ENCODE measurements around the gene TFF3. TPM values are rescaled to one million over a fixed set of nuclear protein-coding genes. Genes with fewer than 3 reads are reported as not detected.

TFF3 gene
- total RNA-seq, 2 experiments from 2014 or later: not detected

- H3K27ac Mint-ChIP-seq: no peak overlapping the region
- H3K36me3 Mint-ChIP-seq: no peaks in the 10 kb centered on the region
- no peak overlapping the region for H3K4me3 Mint-ChIP-seq
- no peaks in the 10 kb centered on the region for H3K9me3 Mint-ChIP-seq
- DNase-seq (no peak), ATAC-seq (ENCODE audit: low read depth) (no peak)
- POLR2A ChIA-PET: no interaction called here
- peaks cover 12% of the 10 kb centered on the region for H3K27me3 Mint-ChIP-seq
- peaks cover 4% of the 10 kb centered on the region for H3K4me1 Mint-ChIP-seq
These were observed 6.0 kb upstream of the TFF3 start for GRCh38 chr21:42321231-42321630.

- H3K4me1 Mint-ChIP-seq: peaks cover 4% of the 10 kb centered on the region
- no peaks in the 10 kb centered on the region for H3K36me3 Mint-ChIP-seq
- POLR2A ChIA-PET: no interaction called here
- H3K9me3 Mint-ChIP-seq: no peaks in the 10 kb centered on the region
- no peak for ATAC-seq (ENCODE audit: low read depth)
- peaks cover 12% of the 10 kb centered on the region for H3K27me3 Mint-ChIP-seq
- DNase-seq: no peak
- H3K27ac Mint-ChIP-seq: no peak overlapping the region
- no peak overlapping the region for H3K4me3 Mint-ChIP-seq
These were observed 5.6 kb upstream of the TFF3 start for GRCh38 chr21:42320791-42321190.

GRCh38 chr21:42319851-42320572 is 4.8 kb upstream of the TFF3 start:
- Mint-ChIP-seq H3K4me1 (peaks cover 4% of the 10 kb centered on the region), H3K4me3 (no peak overlapping the region), H3K27ac (no peak overlapping the region), H3K36me3 (no peaks in the 10 kb centered on the region), H3K9me3 (no peaks in the 10 kb centered on the region), H3K27me3 (peaks cover 12% of the 10 kb centered on the region)
- ATAC-seq (ENCODE audit: low read depth) (no peak), DNase-seq (no peak)
- POLR2A ChIA-PET: no interaction called here

- no peaks in the 10 kb centered on the region for H3K36me3 Mint-ChIP-seq
- H3K4me1 Mint-ChIP-seq: peaks cover 4% of the 10 kb centered on the region
- no peaks in the 10 kb centered on the region for H3K9me3 Mint-ChIP-seq
- H3K4me3 Mint-ChIP-seq: no peak overlapping the region
- DNase-seq (no peak), ATAC-seq (ENCODE audit: low read depth) (no peak)
- H3K27ac Mint-ChIP-seq: no peak overlapping the region
- POLR2A ChIA-PET: no interaction called here
- peaks cover 7% of the 10 kb centered on the region for H3K27me3 Mint-ChIP-seq
These were observed 4.2 kb upstream of the TFF3 start for GRCh38 chr21:42319376-42319775.

GRCh38 chr21:42317826-42318746 is 2.9 kb upstream of the TFF3 start:
- no peak overlapping the region for H3K4me3 Mint-ChIP-seq
- POLR2A ChIA-PET: no interaction called here
- DNase-seq (no peak), ATAC-seq (ENCODE audit: low read depth) (no peak)
- H3K4me1 Mint-ChIP-seq: peaks cover 4% of the 10 kb centered on the region
- H3K9me3 Mint-ChIP-seq: no peaks in the 10 kb centered on the region
- no peaks in the 10 kb centered on the region for H3K36me3 Mint-ChIP-seq
- no peak overlapping the region for H3K27ac Mint-ChIP-seq
- H3K27me3 Mint-ChIP-seq: no peaks in the 10 kb centered on the region

- H3K27me3 Mint-ChIP-seq: no peaks in the 10 kb centered on the region
- H3K4me1 Mint-ChIP-seq: peaks cover 4% of the 10 kb centered on the region
- no peak overlapping the region for H3K4me3 Mint-ChIP-seq
- H3K27ac Mint-ChIP-seq: no peak overlapping the region
- DNase-seq (no peak), ATAC-seq (ENCODE audit: low read depth) (no peak)
- H3K36me3 Mint-ChIP-seq: no peaks in the 10 kb centered on the region
- POLR2A ChIA-PET: interaction anchor here (0.6 kb wide), 1 partner anchor 1647 kb away, joined by 5 read pairs; no protein-coding TSS in a partner anchor
- no peaks in the 10 kb centered on the region for H3K9me3 Mint-ChIP-seq
These were observed 2.1 kb upstream of the TFF3 start for GRCh38 chr21:42317341-42317741.

GRCh38 chr21:42316891-42317290 is 1.7 kb upstream of the TFF3 start:
- Mint-ChIP-seq H3K27me3 (no peaks in the 10 kb centered on the region), H3K4me1 (peaks cover 4% of the 10 kb centered on the region), H3K9me3 (no peaks in the 10 kb centered on the region), H3K4me3 (no peak overlapping the region), H3K27ac (no peak overlapping the region), H3K36me3 (no peaks in the 10 kb centered on the region)
- POLR2A ChIA-PET: interaction anchor here (0.6 kb wide), 1 partner anchor 1647 kb away, joined by 5 read pairs; no protein-coding TSS in a partner anchor
- ATAC-seq (ENCODE audit: low read depth) (no peak), DNase-seq (no peak)

GRCh38 chr21:42314616-42315295 is 453 bp downstream of the TFF3 start:
- Mint-ChIP-seq H3K9me3 (no peaks in the 10 kb centered on the region), H3K36me3 (no peaks in the 10 kb centered on the region), H3K27me3 (no peaks in the 10 kb centered on the region), H3K27ac (no peak overlapping the region), H3K4me1 (peaks cover 2% of the 10 kb centered on the region), H3K4me3 (no peak overlapping the region)
- DNase-seq (no peak), ATAC-seq (ENCODE audit: low read depth) (no peak)
- POLR2A ChIA-PET: no interaction called here

- Mint-ChIP-seq H3K9me3 (no peaks in the 10 kb centered on the region), H3K4me3 (no peak overlapping the region), H3K36me3 (no peaks in the 10 kb centered on the region), H3K27me3 (no peaks in the 10 kb centered on the region), H3K27ac (no peak overlapping the region), H3K4me1 (peaks cover 3% of the 10 kb centered on the region)
- DNase-seq (no peak), ATAC-seq (ENCODE audit: low read depth) (no peak)
- POLR2A ChIA-PET: no interaction called here
These were observed 1.7 kb downstream of the TFF3 start for GRCh38 chr21:42313501-42313969.

- Mint-ChIP-seq H3K4me3 (no peak overlapping the region), H3K4me1 (peaks cover 3% of the 10 kb centered on the region), H3K36me3 (no peaks in the 10 kb centered on the region), H3K27me3 (no peaks in the 10 kb centered on the region), H3K27ac (no peak overlapping the region), H3K9me3 (no peaks in the 10 kb centered on the region)
- ATAC-seq (ENCODE audit: low read depth): no peak
- POLR2A ChIA-PET: no interaction called here
- DNase-seq: no peak
These were observed 2.5 kb downstream of the TFF3 start for GRCh38 chr21:42312626-42313104.

- Mint-ChIP-seq H3K27me3 (peaks cover under 1% of the 10 kb centered on the region), H3K4me3 (no peak overlapping the region), H3K27ac (no peak overlapping the region), H3K4me1 (peaks cover 4% of the 10 kb centered on the region), H3K9me3 (no peaks in the 10 kb centered on the region), H3K36me3 (no peaks in the 10 kb centered on the region)
- POLR2A ChIA-PET: no interaction called here
- DNase-seq: no peak
- ATAC-seq (ENCODE audit: low read depth): no peak
These were observed 3.2 kb downstream of the TFF3 start for GRCh38 chr21:42311816-42312625.

- peaks cover 6% of the 10 kb centered on the region for H3K27me3 Mint-ChIP-seq
- POLR2A ChIA-PET: interaction anchor here (0.6 to 1.0 kb wide), 2 partner anchors 42 to 570 kb away, joined by 3 to 5 read pairs; no protein-coding TSS in a partner anchor
- ATAC-seq (ENCODE audit: low read depth): no peak
- H3K9me3 Mint-ChIP-seq: no peaks in the 10 kb centered on the region
- no peaks in the 10 kb centered on the region for H3K36me3 Mint-ChIP-seq
- no peak for DNase-seq
- peaks cover 9% of the 10 kb centered on the region for H3K4me1 Mint-ChIP-seq
- H3K4me3 Mint-ChIP-seq: no peak overlapping the region
- H3K27ac Mint-ChIP-seq: no peak overlapping the region
These were observed 4.0 kb downstream of the TFF3 start for GRCh38 chr21:42311160-42311559.

All from activated naive CD8-positive, alpha-beta T cell treated with anti-CD3 and anti-CD28 coated beads, Interleukin-2, amount 10 ng/mL, durations not matched to agents 7 days and 5 days (primary cell).